Measurements from ENCODE around the gene TTL.
"Not testable (repeated sequence)": the region's sequence is repeated elsewhere in the genome, so short reads cannot be mapped to it uniquely, and the experiment has no call there.

TTL gene

GRCh38 chr2:112481528-112482233, at the start of gene TTL:
Gene TTL, plus strand, starts transcription at chr2:112482156. Its CDS starts 189 bp downstream, at chr2:112482345.
- H3K9ac ChIP-seq (ENCODE audit: low read length), result peak within 1 kb of the TSS; percentile 83
- no peaks in the 10 kb centered on the region for H3K36me3 ChIP-seq (ENCODE audit: insufficient read depth, low read length)
- H3K27ac ChIP-seq (ENCODE audit: low read depth, low read length), result peak within 1 kb of the TSS; percentile 87
- H3K4me3 ChIP-seq (ENCODE audit: low read depth in 1 of 2, low read length in 2 of 2), result peak within 1 kb of the TSS; percentile 85 to 93
- H3K9me3 ChIP-seq (ENCODE audit: low read length), result no peaks in the 10 kb centered on the region
- H3K4me1 ChIP-seq (ENCODE audit: insufficient read depth, low read length), result peaks cover 20% of the 10 kb centered on the region
- H3K27me3 ChIP-seq (ENCODE audit: control insufficient read depth in 1 of 2, insufficient read depth in 2 of 2, low read length in 2 of 2), result no peaks in the 10 kb centered on the region

- not testable (repeated sequence) for H3K4me1 ChIP-seq (ENCODE audit: insufficient read depth, low read length); H3K9ac ChIP-seq (ENCODE audit: low read length); H3K36me3 ChIP-seq (ENCODE audit: insufficient read depth, low read length); H3K27ac ChIP-seq (ENCODE audit: low read depth, low read length); H3K9me3 ChIP-seq (ENCODE audit: low read length); H3K27me3 ChIP-seq (ENCODE audit: control insufficient read depth in 1 of 2, insufficient read depth in 2 of 2, low read length in 2 of 2)
- peak overlapping the region in 1 of 2 donors; percentile 23 for H3K4me3 ChIP-seq (ENCODE audit: low read depth in 1 of 2, low read length in 2 of 2)
Observed at GRCh38 chr2:112432390-112432734, 49.6 kb upstream of the TTL start.

GRCh38 chr2:112432735-112433479, 49.0 kb upstream of the TTL start:
- H3K9ac ChIP-seq (ENCODE audit: low read length); H3K27me3 ChIP-seq (ENCODE audit: control insufficient read depth in 1 of 2, insufficient read depth in 2 of 2, low read length in 2 of 2); H3K9me3 ChIP-seq (ENCODE audit: low read length); H3K4me1 ChIP-seq (ENCODE audit: insufficient read depth, low read length); H3K36me3 ChIP-seq (ENCODE audit: insufficient read depth, low read length); H3K27ac ChIP-seq (ENCODE audit: low read depth, low read length): not testable (repeated sequence)
- H3K4me3 ChIP-seq (ENCODE audit: low read depth in 1 of 2, low read length in 2 of 2), result peak overlapping the region in 1 of 2 donors; percentile 23

GRCh38 chr2:112433480-112433879, 48.5 kb upstream of the TTL start, which contains the start of gene RGPD8:
Gene RGPD8, minus strand, starts transcription at chr2:112433645. Its CDS starts 192 bp downstream, at chr2:112433453.
- peak within 1 kb of the TSS in 1 of 2 donors; percentile 23 for H3K4me3 ChIP-seq (ENCODE audit: low read depth in 1 of 2, low read length in 2 of 2)
- H3K27ac ChIP-seq (ENCODE audit: low read depth, low read length), result not testable (repeated sequence)

GRCh38 chr2:112433932-112434730, 47.8 kb upstream of the TTL start:
- Histone ChIP-seq H3K27me3 (ENCODE audit: control insufficient read depth in 1 of 2, insufficient read depth in 2 of 2, low read length in 2 of 2) (no peaks in the 10 kb centered on the region), H3K27ac (ENCODE audit: low read depth, low read length) (no peak overlapping the region), H3K4me3 (ENCODE audit: low read depth in 1 of 2, low read length in 2 of 2) (no peak overlapping the region), H3K4me1 (ENCODE audit: insufficient read depth, low read length) (no peaks in the 10 kb centered on the region), H3K9me3 (ENCODE audit: low read length) (no peaks in the 10 kb centered on the region), H3K36me3 (ENCODE audit: insufficient read depth, low read length) (no peaks in the 10 kb centered on the region), H3K9ac (ENCODE audit: low read length) (no peak overlapping the region)

More at GRCh38 chr2:112433480-112433879, 48.5 kb upstream of the TTL start, which contains the start of gene RGPD8:
- not testable (repeated sequence) for H3K36me3 ChIP-seq (ENCODE audit: insufficient read depth, low read length); H3K9ac ChIP-seq (ENCODE audit: low read length); H3K9me3 ChIP-seq (ENCODE audit: low read length); H3K4me1 ChIP-seq (ENCODE audit: insufficient read depth, low read length); H3K27me3 ChIP-seq (ENCODE audit: control insufficient read depth in 1 of 2, insufficient read depth in 2 of 2, low read length in 2 of 2)

GRCh38 chr2:112434890-112435715, 46.9 kb upstream of the TTL start:
- not testable (repeated sequence) for H3K27ac ChIP-seq (ENCODE audit: low read depth, low read length)

GRCh38 chr2:112435716-112436431, 46.1 kb upstream of the TTL start:
- H3K27me3 ChIP-seq (ENCODE audit: control insufficient read depth in 1 of 2, insufficient read depth in 2 of 2, low read length in 2 of 2); H3K9ac ChIP-seq (ENCODE audit: low read length); H3K4me3 ChIP-seq (ENCODE audit: low read depth in 1 of 2, low read length in 2 of 2); H3K36me3 ChIP-seq (ENCODE audit: insufficient read depth, low read length); H3K4me1 ChIP-seq (ENCODE audit: insufficient read depth, low read length); H3K9me3 ChIP-seq (ENCODE audit: low read length); H3K27ac ChIP-seq (ENCODE audit: low read depth, low read length): not testable (repeated sequence)

More at GRCh38 chr2:112434890-112435715, 46.9 kb upstream of the TTL start:
- not testable (repeated sequence) for H3K36me3 ChIP-seq (ENCODE audit: insufficient read depth, low read length); H3K4me1 ChIP-seq (ENCODE audit: insufficient read depth, low read length); H3K27me3 ChIP-seq (ENCODE audit: control insufficient read depth in 1 of 2, insufficient read depth in 2 of 2, low read length in 2 of 2); H3K9me3 ChIP-seq (ENCODE audit: low read length); H3K4me3 ChIP-seq (ENCODE audit: low read depth in 1 of 2, low read length in 2 of 2); H3K9ac ChIP-seq (ENCODE audit: low read length)

- H3K36me3 ChIP-seq (ENCODE audit: insufficient read depth, low read length); H3K27me3 ChIP-seq (ENCODE audit: control insufficient read depth in 1 of 2, insufficient read depth in 2 of 2, low read length in 2 of 2); H3K4me3 ChIP-seq (ENCODE audit: low read depth in 1 of 2, low read length in 2 of 2); H3K4me1 ChIP-seq (ENCODE audit: insufficient read depth, low read length); H3K9me3 ChIP-seq (ENCODE audit: low read length); H3K9ac ChIP-seq (ENCODE audit: low read length); H3K27ac ChIP-seq (ENCODE audit: low read depth, low read length): not testable (repeated sequence)
Observed at GRCh38 chr2:112436993-112437392, 45.0 kb upstream of the TTL start.

GRCh38 chr2:112437405-112437831, 44.5 kb upstream of the TTL start:
- H3K27me3 ChIP-seq (ENCODE audit: control insufficient read depth in 1 of 2, insufficient read depth in 2 of 2, low read length in 2 of 2); H3K27ac ChIP-seq (ENCODE audit: low read depth, low read length); H3K36me3 ChIP-seq (ENCODE audit: insufficient read depth, low read length); H3K4me1 ChIP-seq (ENCODE audit: insufficient read depth, low read length); H3K9me3 ChIP-seq (ENCODE audit: low read length); H3K4me3 ChIP-seq (ENCODE audit: low read depth in 1 of 2, low read length in 2 of 2); H3K9ac ChIP-seq (ENCODE audit: low read length): not testable (repeated sequence)

- H3K27ac ChIP-seq (ENCODE audit: low read depth, low read length); H3K9ac ChIP-seq (ENCODE audit: low read length); H3K27me3 ChIP-seq (ENCODE audit: control insufficient read depth in 1 of 2, insufficient read depth in 2 of 2, low read length in 2 of 2); H3K4me1 ChIP-seq (ENCODE audit: insufficient read depth, low read length); H3K36me3 ChIP-seq (ENCODE audit: insufficient read depth, low read length); H3K4me3 ChIP-seq (ENCODE audit: low read depth in 1 of 2, low read length in 2 of 2); H3K9me3 ChIP-seq (ENCODE audit: low read length): not testable (repeated sequence)
Observed at GRCh38 chr2:112438603-112439261, 43.2 kb upstream of the TTL start.
